Frontal cortex (tissue), 4 donors: ENCODE results near the gene GASK1A. TPM values are rescaled to one million over a fixed set of nuclear protein-coding genes. Genes with fewer than 3 reads are reported as not detected.
A peak's percentile ranks its signal among the peaks of the same experiment; 100 is the strongest.
"Not testable (repeated sequence)": the region's sequence is repeated elsewhere in the genome, so short reads cannot be mapped to it uniquely, and the experiment has no call there.

Experiments
- DNase-seq, 2 donors: peaks; one replicate each; pipeline ENCODE4 v3.0.0; 2012; ENCODE audit warnings: low spot score in 2 of 2
- FAIRE-seq: peaks from 2 replicates; lab custom pipeline; 2012; peaks lifted over from hg19 to GRCh38; lab: Jason Lieb, UNC
- total RNA-seq: library from RNA; depleted of rRNA; stranded (reverse); fragments of >200 nt; gene quantifications from one replicate; pipeline ENCODE4 v1.2.3, GENCODE V29; 2014
- donor health status: control.
- donor health status: control.
- donor health status: control.

GASK1A gene
- 4.5 TPM for total RNA-seq

DNA sequence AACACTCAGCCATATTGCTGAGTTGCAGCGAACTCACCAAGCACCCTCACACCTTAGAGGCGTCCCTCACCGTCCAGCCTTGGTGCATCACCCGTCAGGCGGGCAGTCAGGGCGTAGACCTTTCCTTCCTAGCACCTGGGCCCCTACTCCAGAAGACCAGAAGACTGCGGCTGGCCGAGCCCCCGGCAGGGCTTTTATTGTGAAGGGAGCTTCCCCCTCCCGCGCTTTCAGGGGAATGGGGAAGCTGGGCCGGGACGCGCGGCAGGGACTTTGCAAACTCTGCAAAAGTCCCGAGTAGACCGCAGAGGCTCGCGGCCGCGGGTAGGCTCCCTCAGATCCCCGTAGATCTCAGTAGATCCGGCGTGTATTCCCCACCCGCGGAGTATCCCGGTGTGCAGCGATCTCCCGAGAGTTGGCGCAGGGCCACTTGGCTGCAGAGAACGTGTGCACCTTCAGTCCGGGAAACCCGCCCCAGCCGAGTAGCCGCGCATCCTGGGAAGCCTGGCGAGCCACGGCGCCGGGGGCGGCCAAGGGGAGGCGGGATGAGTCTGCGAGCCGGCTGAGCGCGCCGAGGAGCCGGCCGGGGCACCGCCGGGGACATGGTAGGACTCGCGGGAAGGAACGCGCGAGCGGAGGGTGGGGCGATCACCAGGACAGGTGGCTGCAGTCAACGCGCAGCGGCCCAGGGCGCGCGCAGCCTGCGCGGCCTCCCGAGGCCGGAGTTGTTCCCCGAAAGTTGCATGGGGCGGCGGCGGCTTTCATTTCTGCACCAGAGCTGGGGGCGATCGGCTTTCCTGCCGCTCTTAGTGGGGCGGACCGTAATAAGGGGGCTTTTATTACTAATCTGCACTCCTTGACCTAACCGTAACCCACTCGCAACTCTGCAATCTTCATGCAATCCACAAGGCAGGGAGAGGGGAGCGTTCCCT lies at the start of gene GASK1A:
Gene GASK1A, plus strand, starts transcription at position 268 of the 929 bp plus-strand sequence. Its CDS starts 332 bp downstream, at position 600.
- DNase-seq (peak; percentile 35 to 54), FAIRE-seq (no peak)

GRCh38 chr3:42934111-42934510 lies 45.0 kb upstream of the GASK1A start:
- DNase-seq = no peak
- no peak for FAIRE-seq

DNA sequence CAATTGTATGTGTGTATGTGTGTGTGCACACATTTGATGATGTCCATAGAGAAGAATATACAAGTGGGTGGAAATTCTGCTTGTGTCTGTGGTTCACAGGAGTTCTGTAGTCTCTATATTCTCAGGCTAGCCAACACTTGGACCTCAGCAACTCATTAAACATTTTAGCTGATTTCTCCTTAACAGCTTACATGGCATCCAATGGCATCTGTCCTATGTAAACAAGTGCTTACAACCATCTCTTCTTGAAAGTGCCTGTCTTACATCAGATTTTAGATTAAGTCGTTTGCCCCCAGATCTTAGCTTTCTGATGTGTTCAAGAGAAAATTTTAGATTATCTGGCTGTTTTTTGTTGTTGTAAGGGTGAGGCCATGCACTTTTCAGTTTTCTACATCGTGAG lies 44.2 kb upstream of the GASK1A start:
- FAIRE-seq = no peak

GRCh38 chr3:42935472-42935871 lies 43.6 kb upstream of the GASK1A start:
- no peak for FAIRE-seq
- DNase-seq = no peak

More for the DNA sequence above, 44.2 kb upstream of the GASK1A start:
- no peak for DNase-seq

DNA sequence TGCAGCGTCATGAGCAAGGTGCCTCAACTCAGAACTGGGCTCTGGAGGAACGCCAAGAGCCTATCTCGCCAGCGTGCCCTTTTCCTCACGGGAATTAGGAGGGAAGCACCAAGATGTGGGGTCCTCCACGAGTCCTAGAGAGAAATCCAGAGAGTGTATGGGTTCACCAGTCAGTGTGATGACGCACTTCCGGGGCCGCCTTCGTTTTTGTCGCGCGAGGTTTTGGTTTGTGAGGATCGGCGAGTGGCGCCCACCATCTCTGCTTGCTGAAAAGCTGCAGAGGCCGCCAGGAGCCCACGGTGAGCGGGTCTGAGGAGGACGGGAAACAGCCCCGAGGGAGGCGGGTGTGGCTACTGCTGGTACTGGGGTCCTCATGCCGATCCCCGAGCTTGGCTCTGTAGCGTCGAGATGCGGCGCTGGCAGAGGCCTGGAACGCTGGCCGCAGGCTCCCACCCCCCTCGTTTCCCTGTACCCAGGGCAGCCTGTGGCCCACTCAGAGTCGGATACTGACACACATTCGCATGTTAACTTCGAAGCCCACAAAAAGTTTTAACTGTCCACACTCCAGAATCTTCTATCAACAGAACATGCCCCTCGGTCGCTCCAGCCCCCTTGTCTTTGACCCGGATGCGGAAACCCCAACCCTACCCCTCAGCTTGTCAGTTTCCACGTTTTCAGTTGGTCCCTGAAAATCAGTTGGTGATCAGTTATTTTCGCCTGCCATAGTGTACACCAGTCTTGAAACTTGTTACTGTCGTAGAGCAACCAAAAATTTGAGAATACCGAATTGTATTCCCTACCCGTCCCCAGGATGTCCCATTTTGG lies 42.7 kb upstream of the GASK1A start:
- peak in 1 of 2 donors; percentile 30 for DNase-seq

GRCh38 chr3:42937334-42937733 lies 41.8 kb upstream of the GASK1A start:
- FAIRE-seq = no peak

More for the DNA sequence above, 42.7 kb upstream of the GASK1A start:
- FAIRE-seq = no peak

DNA sequence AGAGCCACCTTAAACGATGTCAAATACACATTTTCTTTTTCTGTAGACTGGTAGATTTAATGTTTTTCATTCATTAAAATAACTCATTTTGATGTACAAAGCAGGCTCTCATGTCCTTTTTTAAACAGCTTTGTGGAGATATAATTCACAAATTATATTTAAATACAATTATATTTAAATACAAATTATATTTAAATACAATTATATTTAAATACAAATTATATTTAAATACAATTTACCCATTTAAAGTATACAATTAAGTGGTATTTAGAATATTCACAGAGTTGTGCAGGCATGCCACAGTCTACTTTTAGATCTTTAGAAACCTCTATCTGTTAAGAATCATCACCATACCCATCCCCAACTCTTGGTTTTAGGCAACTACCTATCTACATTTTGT lies 36.4 kb upstream of the GASK1A start:
- DNase-seq (no peak), FAIRE-seq (peak; percentile 64)

More at GRCh38 chr3:42937334-42937733, 41.8 kb upstream of the GASK1A start:
- DNase-seq = no peak

- DNase-seq (no peak), FAIRE-seq (no peak)
Observed at GRCh38 chr3:42946050-42946449, 33.1 kb upstream of the GASK1A start.

- FAIRE-seq (no peak), DNase-seq (no peak)
Observed at GRCh38 chr3:42957573-42957972, 21.5 kb upstream of the GASK1A start.

DNA sequence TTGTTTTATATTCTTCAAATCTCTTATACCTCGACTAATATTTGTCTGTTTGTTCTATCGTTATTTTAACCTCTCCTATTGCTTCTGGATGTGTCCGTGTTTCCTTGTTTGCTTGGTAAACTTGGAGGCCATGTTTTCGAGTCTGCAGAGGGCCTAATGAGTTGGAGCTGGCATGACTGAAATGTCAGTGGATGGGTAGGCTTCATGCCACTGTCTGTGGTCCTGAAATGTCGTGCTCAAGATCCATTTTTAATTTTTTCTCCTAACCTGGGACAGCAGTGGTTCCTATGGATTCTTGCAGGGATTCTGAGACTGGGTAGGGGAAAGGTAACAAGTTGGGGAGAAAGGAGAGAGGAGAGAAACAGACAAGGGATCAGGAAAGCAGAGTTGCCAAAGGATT lies 18.8 kb upstream of the GASK1A start:
- DNase-seq (no peak), FAIRE-seq (no peak)

DNA sequence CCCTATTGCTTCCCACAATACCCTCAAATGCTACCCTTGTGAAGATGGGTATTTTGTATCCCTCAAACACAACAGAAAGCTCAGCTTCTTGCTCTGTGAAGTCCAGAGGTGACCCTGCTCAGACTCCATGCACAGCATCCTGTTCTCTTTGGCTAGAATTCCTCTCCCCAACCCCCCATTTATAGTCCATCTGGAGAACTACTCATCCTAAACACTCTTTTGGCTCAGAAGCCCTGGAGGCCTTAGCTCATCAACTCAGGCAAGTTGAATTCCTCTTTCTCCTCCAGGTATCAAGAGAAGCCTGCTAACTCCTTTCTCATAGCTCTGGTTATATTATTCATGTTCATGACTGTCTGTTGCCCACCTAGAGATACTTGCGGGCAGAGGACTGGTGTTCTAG lies 18.3 kb upstream of the GASK1A start:
- no peak for FAIRE-seq
- no peak for DNase-seq

- FAIRE-seq = no peak
Observed at GRCh38 chr3:42961633-42962032, 17.5 kb upstream of the GASK1A start.

DNA sequence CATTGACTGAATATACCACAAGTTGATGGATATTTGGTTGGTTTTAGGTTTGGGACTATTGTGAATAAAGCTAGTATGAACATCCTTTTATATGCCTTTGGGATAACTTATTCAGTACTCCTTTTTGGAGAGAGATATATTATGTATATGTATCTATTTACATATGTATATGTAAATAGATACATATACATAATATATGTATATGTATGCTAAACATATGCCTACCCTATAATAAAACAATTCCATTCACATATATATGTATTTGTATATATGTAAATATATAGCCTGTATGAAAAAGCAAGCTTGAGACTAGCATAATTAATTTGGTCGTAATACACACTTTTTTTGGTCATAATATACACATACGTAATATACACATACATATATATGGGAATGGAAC lies 15.8 kb upstream of the GASK1A start:
- no peak for FAIRE-seq
- no peak for DNase-seq

More at GRCh38 chr3:42961633-42962032, 17.5 kb upstream of the GASK1A start:
- DNase-seq = peak; percentile 28 to 52

GRCh38 chr3:42964266-42964665 lies 14.8 kb upstream of the GASK1A start:
- DNase-seq = no peak
- FAIRE-seq = no peak

DNA sequence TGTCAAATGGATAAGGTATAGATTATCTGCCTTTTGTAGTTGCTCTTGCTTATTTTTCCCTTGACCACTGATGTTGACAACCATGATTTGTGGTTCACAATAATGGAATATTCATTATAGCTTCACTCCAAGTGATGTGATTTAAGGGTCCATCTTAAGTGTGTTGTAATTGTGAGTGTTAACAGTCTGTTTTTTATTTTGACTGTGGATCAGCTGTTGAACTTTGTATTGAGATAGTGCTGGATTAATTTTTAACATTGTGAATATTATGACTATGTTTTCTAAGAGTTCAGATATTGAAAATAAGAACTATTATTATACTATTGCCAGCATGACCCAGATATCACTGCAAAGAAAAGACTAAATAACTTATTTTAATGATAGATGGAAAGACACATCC lies 8.6 kb upstream of the GASK1A start:
- DNase-seq (no peak), FAIRE-seq (no peak)

- DNase-seq = no peak
- FAIRE-seq = no peak
Observed at GRCh38 chr3:42970976-42971772, 7.9 kb upstream of the GASK1A start.

DNA sequence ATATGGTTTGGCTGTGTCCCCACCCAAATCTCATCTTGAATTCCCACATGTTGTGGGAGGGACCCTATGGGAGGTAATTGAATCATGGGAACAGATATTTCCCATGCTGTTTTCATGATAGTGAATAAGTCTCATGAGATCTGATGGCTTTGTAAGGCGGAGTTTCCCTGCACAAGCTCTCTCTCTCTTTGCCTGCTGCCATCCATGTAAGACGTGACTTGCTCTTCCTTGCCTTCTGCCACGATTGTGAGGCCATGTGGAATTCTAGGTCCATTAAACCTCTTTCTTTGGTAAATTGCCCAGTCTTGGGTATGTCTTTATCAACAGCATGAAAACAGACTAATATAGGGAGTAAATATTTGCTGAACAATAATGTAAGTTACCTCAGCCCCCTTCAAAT lies 4.2 kb upstream of the GASK1A start:
- not testable (repeated sequence) for DNase-seq, FAIRE-seq

- DNase-seq = no peak
- FAIRE-seq = no peak
Observed at GRCh38 chr3:42975456-42975855, 3.7 kb upstream of the GASK1A start.

- DNase-seq (no peak), FAIRE-seq (no peak)
Observed at GRCh38 chr3:42975955-42976354, 3.2 kb upstream of the GASK1A start.

- FAIRE-seq = no peak
- no peak for DNase-seq
Observed at GRCh38 chr3:42980209-42980608, 1.1 kb downstream of the GASK1A start.
